H1 (cell line): Measurements from ENCODE around the gene PCGF3.

Experiments
- CEBPB ChIP-seq: IDR thresholded peaks from 2 replicates; pipeline ENCODE4 v1.6.1; 2012; ENCODE audit warnings: low read depth, low read length
- CREB1 ChIP-seq: IDR thresholded peaks from 2 replicates; pipeline ENCODE4 v1.6.1; 2012; ENCODE audit warnings: inconsistent platforms
- CTCF ChIP-seq, 3 experiments: IDR thresholded peaks; 1 replicate in 2 of 3; 2 replicates in 1 of 3; pipeline versions ENCODE4 v1.5.1 to v1.6.1; 2011; ENCODE audit warnings: low read length in 3 of 3, mild to moderate bottlenecking in 3 of 3, inconsistent platforms in 2 of 3, low read depth in 1 of 3, moderate library complexity in 1 of 3; ENCODE audit not compliant: insufficient read depth in 1 of 3; ENCODE audit errors: control extremely low read depth in 1 of 3
- EP300 ChIP-seq, 2 experiments: IDR thresholded peaks; 1 replicate in 1 of 2; 2 replicates in 1 of 2; pipeline ENCODE4 v1.6.1; 2011 to 2012; ENCODE audit warnings: low read depth in 2 of 2, low read length in 2 of 2, mild to moderate bottlenecking in 2 of 2, borderline replicate concordance in 1 of 2, inconsistent platforms in 1 of 2, moderate library complexity in 1 of 2
- GABPA ChIP-seq: IDR thresholded peaks from 2 replicates; pipeline ENCODE4 v1.6.1; 2011; ENCODE audit warnings: mild to moderate bottlenecking, low read length, moderate library complexity, borderline replicate concordance; ENCODE audit not compliant: insufficient read depth
- MAX ChIP-seq: IDR thresholded peaks from 2 replicates; pipeline ENCODE4 v1.6.1; 2012; ENCODE audit warnings: inconsistent platforms
- TEAD4 ChIP-seq: IDR thresholded peaks from 2 replicates; pipeline ENCODE4 v1.6.1; 2012; ENCODE audit warnings: low read depth, low read length, inconsistent platforms, mixed read lengths
- ZNF274 ChIP-seq: IDR thresholded peaks from 2 replicates; pipeline ENCODE4 v1.7.0; 2012; ENCODE audit warnings: low read length, borderline replicate concordance; ENCODE audit errors: extremely low read depth
- TF ChIP-seq, protein P1 (sequence below): IDR thresholded peaks from 2 replicates; pipeline ENCODE4 v1.6.1; 2011; ENCODE audit warnings: low read length, improper control_type of control experiment

DNA sequence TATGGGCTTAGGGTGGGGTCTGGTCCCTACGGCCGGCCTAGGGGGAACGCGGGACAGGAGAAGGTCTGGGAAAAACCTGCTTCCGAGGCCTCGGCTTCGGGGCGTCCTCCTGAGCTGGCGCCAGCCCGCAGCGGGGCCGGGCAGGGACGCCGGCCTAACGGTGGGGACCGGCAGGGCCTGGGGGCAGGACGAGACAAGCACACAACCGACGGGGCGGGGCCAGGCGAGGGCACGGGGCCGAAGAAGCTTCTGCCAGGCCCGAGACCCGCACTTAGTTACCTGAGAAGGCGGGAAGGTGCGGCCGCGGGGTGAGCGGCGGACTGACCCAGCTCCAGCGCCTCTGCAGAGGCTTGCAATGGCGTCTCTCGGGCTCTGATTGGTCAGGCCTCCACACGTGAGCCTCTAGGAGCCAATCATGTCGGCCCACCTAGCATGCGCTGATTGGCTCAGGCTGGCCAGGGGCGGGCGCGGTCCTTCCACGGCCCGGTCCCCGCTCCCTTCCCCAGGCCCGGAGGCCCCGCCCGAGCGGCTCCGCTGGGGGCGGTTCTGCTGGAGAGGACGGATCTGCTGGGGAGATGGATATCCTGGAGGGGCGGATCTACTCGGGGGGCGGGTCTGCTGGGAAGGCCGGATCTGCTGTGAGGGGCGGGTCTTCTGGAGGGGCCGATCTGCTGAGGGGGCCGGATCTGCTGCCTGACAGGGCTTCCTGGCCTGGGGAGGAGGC lies 76.0 kb downstream of the PCGF3 start:
- TF ChIP-seq ZNF274: no peak
- TF ChIP-seq CTCF (IDR thresholded peaks at IDR 0.05; ENCODE audit: control extremely low read depth in 1 of 3, insufficient read depth in 1 of 3, low read depth in 1 of 3, low read length in 3 of 3): no peak
- no peak for TF ChIP-seq EP300 (IDR thresholded peaks at IDR 0.05; ENCODE audit: borderline replicate concordance in 1 of 2, low read depth in 2 of 2, low read length in 2 of 2)
- TF ChIP-seq CEBPB: no peak
- TF ChIP-seq TEAD4: no peak
- TF ChIP-seq GABPA: no peak
- no peak for TF ChIP-seq MAX
- TF ChIP-seq, protein P1, sequence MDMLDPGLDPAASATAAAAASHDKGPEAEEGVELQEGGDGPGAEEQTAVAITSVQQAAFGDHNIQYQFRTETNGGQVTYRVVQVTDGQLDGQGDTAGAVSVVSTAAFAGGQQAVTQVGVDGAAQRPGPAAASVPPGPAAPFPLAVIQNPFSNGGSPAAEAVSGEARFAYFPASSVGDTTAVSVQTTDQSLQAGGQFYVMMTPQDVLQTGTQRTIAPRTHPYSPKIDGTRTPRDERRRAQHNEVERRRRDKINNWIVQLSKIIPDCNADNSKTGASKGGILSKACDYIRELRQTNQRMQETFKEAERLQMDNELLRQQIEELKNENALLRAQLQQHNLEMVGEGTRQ: peak; percentile 99
- TF ChIP-seq CREB1: peak; percentile 70
